ENCODE measurements around the gene CMSS1. TPM values are rescaled to one million over a fixed set of nuclear protein-coding genes. Genes with fewer than 3 reads are reported as not detected.

CMSS1 gene
- total RNA-seq, 1 experiment from 2014 or later: 86.3 TPM

DNA sequence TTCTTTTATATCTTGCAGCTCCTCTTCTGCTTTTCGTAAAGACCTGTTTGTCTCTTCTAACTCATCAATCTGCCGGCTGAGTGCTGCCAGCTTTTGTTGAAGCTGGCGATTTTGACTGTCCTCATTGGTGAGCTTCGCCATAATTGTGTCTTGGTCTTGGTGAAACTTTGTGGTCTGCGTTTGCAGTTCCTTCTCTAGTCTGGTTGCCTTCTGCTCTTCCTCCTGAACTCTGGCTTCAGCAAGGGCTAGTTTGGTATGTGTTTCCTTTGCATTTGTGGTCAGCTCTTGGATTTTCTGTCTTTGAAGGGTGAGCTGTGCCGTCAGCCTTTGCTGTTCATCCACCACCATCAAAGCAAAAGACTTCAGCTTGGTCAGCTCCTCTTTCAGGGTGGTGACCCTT, 32.9 kb downstream of the CMSS1 start:
- ChIA-PET POLR2A (interaction anchor here (1.0 kb wide), 1 partner anchor 410 kb away, joined by 5 read pairs; the partner anchor contains the start of gene TBC1D23), CTCF (interaction anchor here (0.8 kb wide), 1 partner anchor 19 kb away, joined by 9 read pairs; no protein-coding TSS in a partner anchor)
- ATAC-seq: no peak
- H3K27me3 ChIP-seq (ENCODE audit: control insufficient read depth, insufficient read depth, low read length): no peaks in the 10 kb centered on the region
- intact Hi-C loops (cut with micrococcal nuclease; ENCODE audit: unreplicated experiment) (no loop called here), in situ Hi-C loops (cut with HindIII; ENCODE audit: low pct_unique_long_range_greater_than_20kb, low sequenced_read_pairs) (no loop called here)
- no peaks in the 10 kb centered on the region for H3K4me1 ChIP-seq (ENCODE audit: control insufficient read depth, insufficient read depth, low read length)
- H3K4me3 ChIP-seq (ENCODE audit: low read depth in 2 of 2, low read length in 2 of 2): no peak overlapping the region
- TF ChIP-seq TCF7L2 (IDR thresholded peaks at IDR 0.05; ENCODE audit: low read depth, low read length) (no peak), CTCF (IDR thresholded peaks at IDR 0.05) (no peak), POLR2AphosphoS5 (IDR thresholded peaks at IDR 0.05; ENCODE audit: low read depth, low read length) (no peak), SIN3A (IDR thresholded peaks at IDR 0.05; ENCODE audit: borderline replicate concordance, insufficient read depth, low read depth, low read length) (no peak)
- TF ChIP-seq, protein P1, sequence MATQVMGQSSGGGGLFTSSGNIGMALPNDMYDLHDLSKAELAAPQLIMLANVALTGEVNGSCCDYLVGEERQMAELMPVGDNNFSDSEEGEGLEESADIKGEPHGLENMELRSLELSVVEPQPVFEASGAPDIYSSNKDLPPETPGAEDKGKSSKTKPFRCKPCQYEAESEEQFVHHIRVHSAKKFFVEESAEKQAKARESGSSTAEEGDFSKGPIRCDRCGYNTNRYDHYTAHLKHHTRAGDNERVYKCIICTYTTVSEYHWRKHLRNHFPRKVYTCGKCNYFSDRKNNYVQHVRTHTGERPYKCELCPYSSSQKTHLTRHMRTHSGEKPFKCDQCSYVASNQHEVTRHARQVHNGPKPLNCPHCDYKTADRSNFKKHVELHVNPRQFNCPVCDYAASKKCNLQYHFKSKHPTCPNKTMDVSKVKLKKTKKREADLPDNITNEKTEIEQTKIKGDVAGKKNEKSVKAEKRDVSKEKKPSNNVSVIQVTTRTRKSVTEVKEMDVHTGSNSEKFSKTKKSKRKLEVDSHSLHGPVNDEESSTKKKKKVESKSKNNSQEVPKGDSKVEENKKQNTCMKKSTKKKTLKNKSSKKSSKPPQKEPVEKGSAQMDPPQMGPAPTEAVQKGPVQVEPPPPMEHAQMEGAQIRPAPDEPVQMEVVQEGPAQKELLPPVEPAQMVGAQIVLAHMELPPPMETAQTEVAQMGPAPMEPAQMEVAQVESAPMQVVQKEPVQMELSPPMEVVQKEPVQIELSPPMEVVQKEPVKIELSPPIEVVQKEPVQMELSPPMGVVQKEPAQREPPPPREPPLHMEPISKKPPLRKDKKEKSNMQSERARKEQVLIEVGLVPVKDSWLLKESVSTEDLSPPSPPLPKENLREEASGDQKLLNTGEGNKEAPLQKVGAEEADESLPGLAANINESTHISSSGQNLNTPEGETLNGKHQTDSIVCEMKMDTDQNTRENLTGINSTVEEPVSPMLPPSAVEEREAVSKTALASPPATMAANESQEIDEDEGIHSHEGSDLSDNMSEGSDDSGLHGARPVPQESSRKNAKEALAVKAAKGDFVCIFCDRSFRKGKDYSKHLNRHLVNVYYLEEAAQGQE (IDR thresholded peaks at IDR 0.05; ENCODE audit: insufficient read depth in 1 of 2, low read depth in 2 of 2, low read length in 1 of 2): no peak
- no peak overlapping the region for H3K27ac ChIP-seq (ENCODE audit: low read length)
- no peaks in the 10 kb centered on the region for H3K9me3 ChIP-seq (ENCODE audit: control insufficient read depth, insufficient read depth, low read depth, low read length)
- H3K36me3 ChIP-seq (ENCODE audit: control insufficient read depth, insufficient read depth, low read length): no peaks in the 10 kb centered on the region
- DNase-seq (ENCODE audit: low read depth, low spot score): no peak
- no TSS peak for BruUV-seq (replicated peaks)

- Histone ChIP-seq H3K36me3 (ENCODE audit: control insufficient read depth, insufficient read depth, low read length) (no peaks in the 10 kb centered on the region), H3K4me3 (ENCODE audit: low read depth in 2 of 2, low read length in 2 of 2) (no peak overlapping the region), H3K27ac (ENCODE audit: low read length) (no peak overlapping the region), H3K27me3 (ENCODE audit: control insufficient read depth, insufficient read depth, low read length) (no peaks in the 10 kb centered on the region), H3K4me1 (ENCODE audit: control insufficient read depth, insufficient read depth, low read length) (no peaks in the 10 kb centered on the region), H3K9me3 (ENCODE audit: control insufficient read depth, insufficient read depth, low read depth, low read length) (no peaks in the 10 kb centered on the region)
- intact Hi-C loops (cut with micrococcal nuclease; ENCODE audit: unreplicated experiment): no loop called here
- TF ChIP-seq POLR2AphosphoS5 (IDR thresholded peaks at IDR 0.05; ENCODE audit: low read depth, low read length) (no peak), TCF7L2 (IDR thresholded peaks at IDR 0.05; ENCODE audit: low read depth, low read length) (no peak), SIN3A (IDR thresholded peaks at IDR 0.05; ENCODE audit: borderline replicate concordance, insufficient read depth, low read depth, low read length) (no peak), CTCF (IDR thresholded peaks at IDR 0.05) (no peak)
- TF ChIP-seq, protein P1 (IDR thresholded peaks at IDR 0.05; ENCODE audit: insufficient read depth in 1 of 2, low read depth in 2 of 2, low read length in 1 of 2): no peak
- BruUV-seq (replicated peaks): no TSS peak
- in situ Hi-C loops (cut with HindIII; ENCODE audit: low pct_unique_long_range_greater_than_20kb, low sequenced_read_pairs): no loop called here
- CTCF ChIA-PET: no interaction called here
- no peak for ATAC-seq
- no peak for DNase-seq (ENCODE audit: low read depth, low spot score)
- POLR2A ChIA-PET: no interaction called here
Observed at GRCh38 chr3:99851955-99852354, 34.3 kb downstream of the CMSS1 start.
